ENCODE results near the gene KCNT1.

DNA sequence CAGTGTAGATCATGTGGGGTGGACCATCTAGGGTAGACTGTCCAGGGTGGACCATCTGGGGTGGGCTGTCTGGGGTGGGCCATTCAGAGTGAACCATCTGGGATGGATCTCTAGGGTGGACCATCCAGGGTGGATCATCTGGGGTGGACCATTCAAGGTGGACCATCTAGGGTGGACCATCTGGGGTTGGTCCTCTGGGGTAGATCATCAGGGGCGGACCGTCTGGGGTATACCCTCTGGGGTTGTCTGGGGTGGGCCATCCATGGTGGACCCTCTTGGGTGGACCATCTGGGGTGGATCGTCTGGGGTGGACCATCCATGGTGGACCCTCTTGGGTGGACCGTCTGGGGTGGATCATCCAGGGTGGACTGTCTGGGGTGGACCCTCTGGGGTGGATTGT is 64.3 kb downstream of the KCNT1 start:
- TF ChIP-seq EZH2 (IDR thresholded peaks at IDR 0.05; ENCODE audit: low read depth): no peak
- no peak for TF ChIP-seq CTCF (conservative IDR thresholded peaks at IDR 0.05)
